ENCODE measurements around the gene CCDC18.

CCDC18 gene

DNA sequence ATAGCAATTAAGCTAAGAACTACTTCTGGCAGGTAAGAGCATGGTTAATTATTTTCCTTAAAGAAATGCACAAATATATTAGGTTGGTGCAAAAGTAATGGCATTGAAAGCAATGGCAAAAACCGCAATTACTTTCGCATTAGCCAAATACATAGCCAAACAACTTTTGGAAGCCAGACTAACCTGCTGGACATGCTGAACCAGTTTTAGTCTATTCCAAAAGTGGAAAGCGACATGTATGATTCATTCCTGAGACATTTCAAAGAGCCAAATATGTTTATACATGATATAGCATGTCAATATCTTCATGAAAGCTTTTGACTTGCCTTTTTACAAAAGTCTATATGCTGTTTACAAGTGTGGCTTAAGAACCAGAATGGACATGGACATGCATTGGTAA, 141.8 kb downstream of the CCDC18 start:
- no peak for TF ChIP-seq TAF1 (IDR thresholded peaks at IDR 0.05; ENCODE audit: borderline replicate concordance, insufficient read depth, low read length)
- no peak for TF ChIP-seq FOXP2 (optimal IDR thresholded peaks at IDR 0.05; ENCODE audit: borderline replicate concordance, extremely low read depth, extremely low read length, insufficient read depth)
- no peak for TF ChIP-seq SIN3A (IDR thresholded peaks at IDR 0.05; ENCODE audit: borderline replicate concordance, insufficient read depth, low read length)
- no peak for TF ChIP-seq POLR2AphosphoS5 (IDR thresholded peaks at IDR 0.05; ENCODE audit: low read depth, low read length)
- TF ChIP-seq, protein P1, sequence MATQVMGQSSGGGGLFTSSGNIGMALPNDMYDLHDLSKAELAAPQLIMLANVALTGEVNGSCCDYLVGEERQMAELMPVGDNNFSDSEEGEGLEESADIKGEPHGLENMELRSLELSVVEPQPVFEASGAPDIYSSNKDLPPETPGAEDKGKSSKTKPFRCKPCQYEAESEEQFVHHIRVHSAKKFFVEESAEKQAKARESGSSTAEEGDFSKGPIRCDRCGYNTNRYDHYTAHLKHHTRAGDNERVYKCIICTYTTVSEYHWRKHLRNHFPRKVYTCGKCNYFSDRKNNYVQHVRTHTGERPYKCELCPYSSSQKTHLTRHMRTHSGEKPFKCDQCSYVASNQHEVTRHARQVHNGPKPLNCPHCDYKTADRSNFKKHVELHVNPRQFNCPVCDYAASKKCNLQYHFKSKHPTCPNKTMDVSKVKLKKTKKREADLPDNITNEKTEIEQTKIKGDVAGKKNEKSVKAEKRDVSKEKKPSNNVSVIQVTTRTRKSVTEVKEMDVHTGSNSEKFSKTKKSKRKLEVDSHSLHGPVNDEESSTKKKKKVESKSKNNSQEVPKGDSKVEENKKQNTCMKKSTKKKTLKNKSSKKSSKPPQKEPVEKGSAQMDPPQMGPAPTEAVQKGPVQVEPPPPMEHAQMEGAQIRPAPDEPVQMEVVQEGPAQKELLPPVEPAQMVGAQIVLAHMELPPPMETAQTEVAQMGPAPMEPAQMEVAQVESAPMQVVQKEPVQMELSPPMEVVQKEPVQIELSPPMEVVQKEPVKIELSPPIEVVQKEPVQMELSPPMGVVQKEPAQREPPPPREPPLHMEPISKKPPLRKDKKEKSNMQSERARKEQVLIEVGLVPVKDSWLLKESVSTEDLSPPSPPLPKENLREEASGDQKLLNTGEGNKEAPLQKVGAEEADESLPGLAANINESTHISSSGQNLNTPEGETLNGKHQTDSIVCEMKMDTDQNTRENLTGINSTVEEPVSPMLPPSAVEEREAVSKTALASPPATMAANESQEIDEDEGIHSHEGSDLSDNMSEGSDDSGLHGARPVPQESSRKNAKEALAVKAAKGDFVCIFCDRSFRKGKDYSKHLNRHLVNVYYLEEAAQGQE (IDR thresholded peaks at IDR 0.05; ENCODE audit: insufficient read depth in 1 of 2, low read depth in 2 of 2, low read length in 2 of 2): no peak

DNA sequence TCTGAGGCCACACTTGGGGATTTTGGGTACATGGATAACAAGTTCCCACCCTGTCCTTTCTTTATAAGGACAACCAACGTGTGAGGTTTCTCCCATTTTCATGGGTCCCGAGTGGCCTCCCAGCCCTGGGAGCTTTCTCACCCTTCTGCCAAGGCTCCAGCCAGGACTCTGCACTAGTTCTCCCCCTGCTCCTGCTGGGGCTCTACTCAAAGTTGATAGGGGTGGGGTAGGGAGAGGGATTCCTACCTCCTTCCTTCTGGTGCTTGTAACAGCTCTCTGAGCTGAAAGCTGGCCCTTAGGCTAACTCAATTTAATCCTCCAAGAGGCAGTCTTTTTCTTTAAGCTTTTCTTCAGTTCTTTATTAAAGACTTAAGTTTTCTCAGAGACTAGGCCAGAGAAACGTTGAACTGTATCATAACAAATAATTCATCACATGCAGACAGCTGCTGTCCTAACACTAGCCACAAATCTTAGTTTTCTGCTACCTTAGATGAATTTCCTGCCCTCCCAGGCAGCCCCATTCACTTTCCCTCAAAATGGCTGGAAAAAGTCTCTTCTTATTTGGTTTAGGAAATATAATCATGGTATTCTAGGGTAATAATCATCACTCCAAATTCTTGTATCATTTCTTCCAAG, 142.8 kb downstream of the CCDC18 start:
- TF ChIP-seq POLR2AphosphoS5 (IDR thresholded peaks at IDR 0.05; ENCODE audit: low read depth, low read length) (no peak), TAF1 (IDR thresholded peaks at IDR 0.05; ENCODE audit: borderline replicate concordance, insufficient read depth, low read length) (no peak), FOXP2 (optimal IDR thresholded peaks at IDR 0.05; ENCODE audit: borderline replicate concordance, extremely low read depth, extremely low read length, insufficient read depth) (no peak)
- TF ChIP-seq, protein P1 (IDR thresholded peaks at IDR 0.05; ENCODE audit: insufficient read depth in 1 of 2, low read depth in 2 of 2, low read length in 2 of 2): no peak

DNA sequence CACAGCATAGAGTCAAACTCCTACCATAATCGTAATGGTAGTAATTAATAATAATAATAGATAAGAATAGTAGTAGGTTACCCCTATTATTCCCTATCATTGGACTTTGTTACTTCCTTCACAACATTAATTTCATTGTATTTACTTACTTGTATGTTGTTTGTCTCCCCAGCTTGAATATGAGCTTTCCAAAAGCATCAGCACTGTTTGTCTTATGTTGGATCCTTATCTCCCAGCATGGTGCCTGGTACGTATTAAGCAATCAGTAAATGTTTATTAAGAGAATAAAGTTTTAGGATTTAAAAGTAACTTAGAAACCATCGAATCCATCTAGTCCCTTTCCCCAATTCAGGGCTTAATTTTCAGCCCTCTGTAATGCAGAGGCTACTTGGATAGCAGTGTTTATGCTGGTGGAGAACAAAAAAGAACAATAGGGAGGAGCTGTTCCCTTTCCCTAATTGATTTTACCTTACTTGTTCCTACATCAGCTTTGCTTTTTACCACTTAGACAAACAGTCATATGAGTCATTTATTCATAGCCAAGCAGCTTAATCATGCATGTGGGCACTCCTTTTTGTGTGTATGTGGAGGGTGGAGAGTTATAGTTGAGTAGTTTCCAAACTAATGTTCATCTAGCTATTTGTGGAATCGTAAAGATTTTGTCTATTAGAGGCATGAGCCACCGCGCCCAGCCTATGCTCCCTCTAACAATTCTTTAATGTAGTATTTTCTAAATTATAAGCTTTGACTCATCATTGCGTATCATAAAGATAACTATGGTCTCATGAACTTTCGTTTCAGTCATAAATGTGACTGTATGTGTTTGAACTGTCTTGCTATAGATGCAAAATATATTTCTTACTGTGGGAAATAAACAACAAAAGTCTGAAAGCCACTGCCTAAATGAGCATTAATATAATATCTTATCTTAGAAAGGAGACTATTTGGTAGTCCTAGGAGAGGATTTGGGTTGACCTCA, 144.3 kb downstream of the CCDC18 start:
- no peak for TF ChIP-seq FOXP2 (optimal IDR thresholded peaks at IDR 0.05; ENCODE audit: borderline replicate concordance, extremely low read depth, extremely low read length, insufficient read depth)
- TF ChIP-seq TAF1 (IDR thresholded peaks at IDR 0.05; ENCODE audit: borderline replicate concordance, insufficient read depth, low read length): no peak
- no peak for TF ChIP-seq POLR2AphosphoS5 (IDR thresholded peaks at IDR 0.05; ENCODE audit: low read depth, low read length)
- TF ChIP-seq, protein P1 (IDR thresholded peaks at IDR 0.05; ENCODE audit: insufficient read depth in 1 of 2, low read depth in 2 of 2, low read length in 2 of 2): no peak
- no peak for TF ChIP-seq SIN3A (IDR thresholded peaks at IDR 0.05; ENCODE audit: borderline replicate concordance, insufficient read depth, low read length)
